Neutrophil (primary cell): Measurements from ENCODE around the gene HIF3A.
"Not testable (repeated sequence)": the region's sequence is repeated elsewhere in the genome, so short reads cannot be mapped to it uniquely, and the experiment has no call there.

Source experiments
- H3K27ac ChIP-seq: fragments of 200-600 bp; sonication (generic); 2 replicates; pipeline ENCODE4 v1.5.1; 2016; ENCODE audit warnings: mild to moderate bottlenecking, moderate library complexity
- H3K27me3 ChIP-seq: fragments of 200-600 bp; sonication (generic); 2 replicates; pipeline ENCODE4 v1.6.0; 2016; ENCODE audit warnings: mild to moderate bottlenecking
- H3K36me3 ChIP-seq: fragments of 200-600 bp; sonication (generic); 2 replicates; pipeline ENCODE4 v1.5.1; 2017
- H3K4me1 ChIP-seq, 2 experiments: fragments of 200-600 bp in 1 of 2; sonication (generic) in 1 of 2; 1 replicate in 1 of 2; 2 replicates in 1 of 2; pipeline versions ENCODE4 v1.5.1 to v1.6.1; 2013 to 2016; ENCODE audit warnings: low read depth in 1 of 2, low read length in 1 of 2, mild to moderate bottlenecking in 1 of 2, moderate library complexity in 1 of 2; ENCODE audit not compliant: control insufficient read depth in 1 of 2, insufficient read depth in 1 of 2
- H3K4me3 ChIP-seq, 2 experiments: fragments of 200-600 bp in 1 of 2; sonication (generic) in 1 of 2; 1 replicate in 1 of 2; 2 replicates in 1 of 2; pipeline ENCODE4 v1.5.1; 2013 to 2016; ENCODE audit warnings: low read depth in 1 of 2, low read length in 1 of 2, mild to moderate bottlenecking in 1 of 2, moderate library complexity in 1 of 2
- H3K9me3 ChIP-seq: fragments of 200-600 bp; sonication (generic); 2 replicates; pipeline ENCODE4 v1.5.1; 2016
- CTCF ChIP-seq: fragments of 200-600 bp; sonication (generic); IDR thresholded peaks from 2 replicates; pipeline ENCODE4 v1.5.1; 2016; ENCODE audit warnings: antibody characterized with exemption

HIF3A gene

GRCh38 chr19:46374536-46375475 is 78.0 kb downstream of the HIF3A start:
- Histone ChIP-seq H3K9me3 (no peaks in the 10 kb centered on the region), H3K4me3 (no peak overlapping the region), H3K27me3 (no peaks in the 10 kb centered on the region), H3K27ac (no peak overlapping the region), H3K36me3 (peaks cover 32% of the 10 kb centered on the region), H3K4me1 (no peaks in the 10 kb centered on the region)
- no peak for TF ChIP-seq CTCF

- H3K4me3 ChIP-seq, H3K9me3 ChIP-seq, H3K27ac ChIP-seq, H3K4me1 ChIP-seq, H3K27me3 ChIP-seq: not testable (repeated sequence)
- peaks cover 32% of the 10 kb centered on the region for H3K36me3 ChIP-seq
Measured at GRCh38 chr19:46375476-46376067, 78.7 kb downstream of the HIF3A start.

DNA sequence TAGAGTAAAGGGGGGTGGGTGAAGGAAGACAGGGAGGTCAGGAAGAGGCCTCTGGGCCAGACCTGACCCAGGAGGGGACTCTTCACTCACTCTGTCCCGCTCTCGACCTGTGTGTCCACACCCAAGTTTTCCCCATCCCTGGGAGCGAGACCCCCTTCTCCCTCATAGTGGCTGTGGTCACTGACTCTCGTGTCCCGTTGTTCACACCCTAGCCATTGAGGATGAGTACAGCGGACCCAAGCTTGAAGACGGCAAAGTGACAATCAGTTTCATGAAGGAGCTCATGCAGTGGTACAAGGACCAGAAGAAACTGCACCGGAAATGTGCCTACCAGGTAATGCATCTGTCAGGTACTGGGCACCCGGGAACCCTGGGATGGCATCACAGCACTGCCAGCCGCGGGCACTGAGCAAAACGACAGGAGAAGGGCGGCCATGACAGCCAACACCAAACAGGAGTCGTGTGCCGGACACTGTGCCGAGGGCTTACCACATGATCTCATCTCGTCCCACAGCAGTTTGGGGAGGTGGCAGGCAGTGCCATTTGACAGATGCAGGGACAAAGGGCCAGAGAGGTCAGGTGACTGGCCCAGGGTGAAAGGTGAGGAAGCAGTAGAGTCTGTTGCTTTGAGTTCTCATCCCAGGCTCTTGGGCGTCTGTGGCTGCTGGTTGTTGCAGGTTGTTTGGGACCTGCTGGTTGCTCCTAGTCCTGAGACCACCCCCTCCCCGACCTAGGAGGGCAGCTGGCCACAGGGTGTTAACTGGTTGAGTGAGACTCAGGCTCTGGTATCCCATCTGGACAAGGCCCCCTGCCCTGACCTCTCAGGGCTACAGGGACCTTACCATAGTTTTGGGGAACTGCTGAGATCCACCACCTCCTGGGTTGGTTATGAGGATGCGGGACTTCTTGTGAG is 79.7 kb downstream of the HIF3A start:
- Histone ChIP-seq H3K4me1 (no peaks in the 10 kb centered on the region), H3K9me3 (no peaks in the 10 kb centered on the region), H3K36me3 (peaks cover 34% of the 10 kb centered on the region), H3K27me3 (no peaks in the 10 kb centered on the region), H3K4me3 (no peak overlapping the region), H3K27ac (no peak overlapping the region)
- no peak for TF ChIP-seq CTCF

- H3K36me3 ChIP-seq: peaks cover 43% of the 10 kb centered on the region
- no peak for TF ChIP-seq CTCF
Measured at GRCh38 chr19:46378268-46378667, 81.4 kb downstream of the HIF3A start.

DNA sequence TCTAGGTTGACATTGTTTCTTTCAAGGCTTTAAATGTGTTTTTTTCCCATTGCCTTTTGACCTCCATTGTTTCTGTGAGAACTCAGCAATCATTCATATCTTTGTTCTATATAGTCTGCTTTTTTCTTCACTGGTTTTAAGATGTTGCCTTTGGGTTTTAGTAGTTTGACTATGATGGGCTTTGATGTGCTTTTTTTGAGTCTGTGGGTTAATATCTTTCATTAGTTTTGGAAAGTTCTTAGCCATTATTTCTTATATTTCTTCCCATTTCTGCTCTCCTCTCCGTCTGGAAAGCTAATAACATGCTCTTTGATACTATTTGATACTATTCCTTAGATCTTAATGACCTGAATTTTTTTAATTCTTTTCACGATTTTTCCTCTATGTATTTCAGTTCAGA is 83.8 kb downstream of the HIF3A start:
- no peaks in the 10 kb centered on the region for H3K9me3 ChIP-seq
- H3K4me1 ChIP-seq: no peaks in the 10 kb centered on the region
- no peak overlapping the region for H3K27ac ChIP-seq
- peaks cover 55% of the 10 kb centered on the region for H3K36me3 ChIP-seq
- H3K4me3 ChIP-seq: no peak overlapping the region
- no peaks in the 10 kb centered on the region for H3K27me3 ChIP-seq
- no peak for TF ChIP-seq CTCF

More at GRCh38 chr19:46378268-46378667, 81.4 kb downstream of the HIF3A start:
- Histone ChIP-seq H3K27me3 (no peaks in the 10 kb centered on the region), H3K4me3 (no peak overlapping the region), H3K27ac (no peak overlapping the region), H3K4me1 (no peaks in the 10 kb centered on the region), H3K9me3 (no peaks in the 10 kb centered on the region)
